GM18907 (cell line): ENCODE data around the gene APOE.
"Not testable (repeated sequence)": the region's sequence is repeated elsewhere in the genome, so short reads cannot be mapped to it uniquely, and the experiment has no call there.

Experiments used
- ATAC-seq: cut with Tn5 transposase; IDR thresholded peaks from one replicate; pipeline ENCODE4 v1.9.1; 2021; ENCODE audit warnings: mild to moderate bottlenecking, moderate library complexity; ENCODE audit not compliant: unreplicated experiment

Gene APOE

DNA sequence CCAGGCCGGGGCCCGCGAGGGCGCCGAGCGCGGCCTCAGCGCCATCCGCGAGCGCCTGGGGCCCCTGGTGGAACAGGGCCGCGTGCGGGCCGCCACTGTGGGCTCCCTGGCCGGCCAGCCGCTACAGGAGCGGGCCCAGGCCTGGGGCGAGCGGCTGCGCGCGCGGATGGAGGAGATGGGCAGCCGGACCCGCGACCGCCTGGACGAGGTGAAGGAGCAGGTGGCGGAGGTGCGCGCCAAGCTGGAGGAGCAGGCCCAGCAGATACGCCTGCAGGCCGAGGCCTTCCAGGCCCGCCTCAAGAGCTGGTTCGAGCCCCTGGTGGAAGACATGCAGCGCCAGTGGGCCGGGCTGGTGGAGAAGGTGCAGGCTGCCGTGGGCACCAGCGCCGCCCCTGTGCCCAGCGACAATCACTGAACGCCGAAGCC, 3.3 kb downstream of the APOE start:
- ATAC-seq = no peak

DNA sequence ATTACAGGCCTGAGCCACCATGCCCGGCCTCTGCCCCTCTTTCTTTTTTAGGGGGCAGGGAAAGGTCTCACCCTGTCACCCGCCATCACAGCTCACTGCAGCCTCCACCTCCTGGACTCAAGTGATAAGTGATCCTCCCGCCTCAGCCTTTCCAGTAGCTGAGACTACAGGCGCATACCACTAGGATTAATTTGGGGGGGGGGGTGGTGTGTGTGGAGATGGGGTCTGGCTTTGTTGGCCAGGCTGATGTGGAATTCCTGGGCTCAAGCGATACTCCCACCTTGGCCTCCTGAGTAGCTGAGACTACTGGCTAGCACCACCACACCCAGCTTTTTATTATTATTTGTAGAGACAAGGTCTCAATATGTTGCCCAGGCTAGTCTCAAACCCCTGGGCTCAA, 4.2 kb downstream of the APOE start:
- no peak for ATAC-seq

DNA sequence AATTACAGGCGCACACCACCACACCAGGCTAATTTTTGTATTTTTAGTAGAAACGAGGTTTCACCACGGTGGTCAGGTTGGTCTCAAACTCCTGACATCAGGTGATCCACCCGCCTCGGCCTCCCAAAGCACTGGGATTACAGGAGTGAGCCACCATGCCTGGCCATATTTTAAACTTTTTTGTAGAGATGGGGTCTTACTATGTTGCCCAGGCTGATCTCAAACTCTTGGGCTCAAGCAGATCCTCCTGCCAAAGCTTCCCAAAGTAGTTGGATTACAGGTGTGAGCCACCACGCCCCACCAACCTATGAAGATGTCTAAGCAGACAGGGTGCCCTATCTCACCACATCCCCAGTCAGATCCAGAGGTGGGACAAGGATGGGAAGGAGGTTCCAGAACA, 6.3 kb downstream of the APOE start:
- ATAC-seq = not testable (repeated sequence)

DNA sequence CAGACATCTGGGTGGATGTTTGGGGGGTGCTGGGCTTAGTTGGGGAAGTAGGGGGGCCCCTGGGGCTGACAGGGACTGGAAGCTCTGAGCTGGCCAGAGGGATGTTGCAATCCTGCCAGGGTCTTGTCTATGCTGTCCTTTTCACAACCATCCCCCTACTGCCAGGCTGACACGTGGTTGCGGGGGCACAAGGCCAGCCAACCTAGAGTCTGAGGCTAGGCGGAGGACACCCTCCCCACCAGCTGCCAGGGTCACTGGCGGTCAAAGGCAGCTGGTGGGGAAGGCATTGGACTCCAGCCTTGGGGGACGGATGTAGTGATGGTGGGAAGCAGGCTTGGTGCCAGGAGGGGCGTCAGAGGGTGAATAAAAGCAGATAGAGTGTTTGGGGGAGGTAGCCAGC, 7.3 kb downstream of the APOE start:
- ATAC-seq = no peak

DNA sequence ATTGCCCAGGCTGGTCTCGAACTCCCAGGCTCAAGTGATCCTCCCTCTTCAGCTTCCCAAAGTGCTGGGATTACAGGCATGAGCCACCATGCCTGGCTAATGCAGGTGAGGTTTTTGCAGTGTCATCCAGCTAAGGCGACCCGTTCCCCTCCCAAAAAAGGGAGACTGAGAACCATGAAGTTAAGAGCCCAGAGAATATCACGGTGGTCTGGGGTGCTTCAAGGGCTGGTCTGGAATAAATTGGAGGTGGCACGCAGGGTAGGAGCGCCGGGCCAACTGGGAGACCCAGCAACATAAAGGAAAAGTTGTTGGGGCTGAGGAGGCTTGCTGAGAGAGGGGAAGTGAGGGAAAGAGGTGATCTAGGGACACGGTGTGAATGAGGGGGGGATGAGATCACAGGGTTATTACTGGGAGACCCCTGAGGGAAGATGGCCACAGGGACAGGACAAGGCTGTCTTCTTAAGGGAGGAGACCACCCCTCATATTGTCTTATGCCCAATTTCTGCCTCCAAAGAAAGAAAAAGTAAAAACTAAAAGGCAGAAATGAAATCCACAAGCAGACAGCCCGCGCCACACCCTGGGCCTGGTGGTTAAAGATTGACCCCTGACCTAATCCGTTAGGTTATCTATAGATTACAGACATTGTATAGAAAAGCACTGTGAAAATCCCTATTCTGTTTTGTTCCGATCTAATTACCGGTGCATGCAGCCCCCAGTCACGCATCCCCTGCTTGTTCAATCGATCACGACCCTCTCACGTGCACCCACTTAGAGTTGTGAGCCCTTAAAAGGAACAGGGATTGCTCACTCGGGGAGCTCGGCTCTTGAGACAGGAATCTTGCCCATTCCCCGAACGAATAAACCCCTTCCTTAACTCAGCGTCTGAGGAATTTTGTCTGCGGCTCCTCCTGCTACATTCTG, 8.2 kb downstream of the APOE start:
- ATAC-seq = not testable (repeated sequence)

DNA sequence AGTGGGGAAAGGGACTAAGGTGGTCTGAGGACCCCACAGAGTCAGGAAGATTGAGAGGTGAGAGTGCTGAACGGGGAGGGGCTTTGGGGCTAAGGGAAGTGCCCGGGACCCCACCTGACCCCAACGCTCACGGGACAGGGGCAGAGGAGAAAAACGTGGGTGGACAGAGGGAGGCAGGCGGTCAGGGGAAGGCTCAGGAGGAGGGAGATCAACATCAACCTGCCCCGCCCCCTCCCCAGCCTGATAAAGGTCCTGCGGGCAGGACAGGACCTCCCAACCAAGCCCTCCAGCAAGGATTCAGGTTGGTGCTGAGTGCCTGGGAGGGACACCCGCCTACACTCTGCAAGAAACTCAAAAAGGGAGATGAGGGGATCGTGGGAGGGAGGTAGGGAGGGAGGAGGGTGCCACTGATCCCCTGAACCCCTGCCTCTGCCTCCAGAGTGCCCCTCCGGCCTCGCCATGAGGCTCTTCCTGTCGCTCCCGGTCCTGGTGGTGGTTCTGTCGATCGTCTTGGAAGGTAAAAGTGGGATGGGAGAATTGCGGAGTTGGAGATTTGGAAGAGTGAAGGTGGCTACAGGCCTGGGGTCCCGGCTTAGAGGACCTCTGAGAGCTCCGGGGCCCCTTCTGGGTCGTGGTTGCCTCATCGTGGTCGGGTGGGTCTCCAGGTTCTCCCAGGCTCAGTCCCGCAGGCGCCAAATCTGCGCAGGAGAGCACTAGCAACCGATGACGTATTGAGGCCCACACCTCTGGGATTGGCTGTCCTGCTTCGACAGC, 9.0 kb downstream of the APOE start, which contains the start of gene APOC1:
Gene APOC1 (plus strand): TSS at position 176 of the 774 bp plus-strand sequence. CDS start 284 bp downstream, at position 460.
- peak; percentile 86 for ATAC-seq

DNA sequence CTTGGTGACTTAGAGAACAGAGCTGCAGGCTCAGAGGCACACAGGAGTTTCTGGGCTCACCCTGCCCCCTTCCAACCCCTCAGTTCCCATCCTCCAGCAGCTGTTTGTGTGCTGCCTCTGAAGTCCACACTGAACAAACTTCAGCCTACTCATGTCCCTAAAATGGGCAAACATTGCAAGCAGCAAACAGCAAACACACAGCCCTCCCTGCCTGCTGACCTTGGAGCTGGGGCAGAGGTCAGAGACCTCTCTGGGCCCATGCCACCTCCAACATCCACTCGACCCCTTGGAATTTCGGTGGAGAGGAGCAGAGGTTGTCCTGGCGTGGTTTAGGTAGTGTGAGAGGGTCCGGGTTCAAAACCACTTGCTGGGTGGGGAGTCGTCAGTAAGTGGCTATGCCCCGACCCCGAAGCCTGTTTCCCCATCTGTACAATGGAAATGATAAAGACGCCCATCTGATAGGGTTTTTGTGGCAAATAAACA, 18.7 kb downstream of the APOE start:
- ATAC-seq = no peak

DNA sequence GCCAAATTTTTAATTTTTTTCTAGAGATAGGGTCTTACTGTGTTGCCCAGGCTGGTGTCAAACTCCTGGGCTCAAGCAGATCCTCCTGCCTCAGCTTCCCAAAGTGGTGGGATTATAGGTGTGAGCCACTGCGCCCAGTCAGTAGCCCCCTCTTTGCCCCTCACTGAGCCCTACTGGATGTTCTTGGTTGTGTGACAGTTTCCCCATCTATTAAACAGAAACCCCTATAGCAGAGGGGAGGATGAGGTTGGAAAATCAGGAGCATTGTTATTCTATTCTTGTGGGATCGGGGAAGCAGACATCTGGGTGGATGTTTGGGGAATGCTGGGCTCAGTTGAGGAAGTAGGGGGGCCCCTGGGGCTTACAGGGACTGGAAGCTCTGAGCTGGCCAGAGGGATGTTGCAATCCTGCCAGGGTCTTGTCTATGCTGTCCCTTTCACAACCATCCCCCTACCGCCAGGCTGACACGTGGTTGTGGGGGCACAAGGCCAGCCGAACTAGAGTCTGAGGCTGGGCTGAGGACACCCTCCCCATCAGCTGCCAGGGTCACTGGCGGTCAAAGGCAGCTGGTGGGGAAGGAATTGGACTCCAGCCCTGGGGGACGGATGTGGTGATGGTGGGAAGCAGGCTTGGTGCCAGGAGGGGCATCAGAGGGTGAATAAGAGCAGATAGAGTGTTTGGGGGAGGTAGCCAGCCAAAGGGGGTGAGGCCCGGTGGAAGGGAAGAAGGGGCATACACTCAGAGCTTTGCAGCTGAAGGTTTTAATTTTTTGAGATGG, 19.7 kb downstream of the APOE start:
- ATAC-seq = no peak

DNA sequence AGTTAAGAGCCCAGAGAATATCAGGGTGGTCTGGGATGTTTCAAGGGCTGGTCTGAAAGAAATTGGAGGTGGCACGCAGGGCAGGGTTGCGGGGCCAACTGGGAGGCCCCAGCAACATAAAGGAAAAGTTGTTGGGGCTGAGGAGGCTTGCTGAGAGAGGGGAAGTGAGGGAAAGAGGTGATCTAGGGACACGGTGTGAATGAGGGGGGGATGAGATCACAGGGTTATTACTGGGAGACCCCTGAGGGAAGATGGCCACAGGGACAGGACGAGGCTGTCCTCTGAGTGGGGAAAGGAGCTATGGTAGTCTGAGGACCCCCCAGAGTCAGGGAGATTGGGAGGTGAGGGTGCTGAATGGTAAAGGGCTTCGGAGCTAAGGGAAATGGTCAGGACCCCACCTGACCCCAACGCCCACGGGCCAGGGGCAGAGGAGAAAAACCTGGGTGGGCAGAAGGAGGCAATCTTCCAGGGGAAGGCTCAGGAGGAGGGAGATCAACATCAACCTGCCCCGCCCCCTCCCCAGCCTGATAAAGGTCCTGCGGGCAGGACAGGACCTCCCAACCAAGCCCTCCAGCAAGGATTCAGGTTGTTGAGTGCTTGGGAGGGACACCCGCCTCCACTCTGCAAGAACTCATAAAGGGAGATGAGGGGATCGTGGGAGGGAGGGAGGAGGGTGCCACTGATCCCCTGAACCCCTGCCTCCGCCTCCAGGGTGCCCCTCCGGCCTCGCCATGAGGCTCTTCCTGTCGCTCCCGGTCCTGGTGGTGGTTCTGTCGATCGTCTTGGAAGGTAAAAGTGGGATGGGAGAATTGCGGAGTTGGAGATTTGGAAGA, 20.9 kb downstream of the APOE start:
- ATAC-seq = not testable (repeated sequence)

DNA sequence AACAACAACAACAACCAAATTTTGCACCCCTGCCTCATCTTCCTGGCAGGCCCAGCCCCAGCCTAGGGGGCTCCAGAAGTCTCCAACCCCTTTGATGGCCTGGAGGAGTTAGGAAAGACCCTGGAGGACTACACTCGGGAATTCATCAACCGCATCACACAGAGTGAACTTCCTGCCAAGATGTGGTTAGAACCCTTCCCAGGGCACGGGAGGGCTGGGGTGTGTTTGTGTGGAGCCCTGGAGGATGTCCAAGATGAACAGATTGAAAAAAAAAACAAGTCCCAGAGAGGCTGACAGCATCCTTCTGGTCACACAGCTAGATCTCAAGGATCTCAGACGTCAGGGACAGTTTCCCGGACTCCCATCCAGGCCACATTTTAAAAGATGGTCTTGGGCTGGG, 22.1 kb downstream of the APOE start:
- no peak for ATAC-seq

DNA sequence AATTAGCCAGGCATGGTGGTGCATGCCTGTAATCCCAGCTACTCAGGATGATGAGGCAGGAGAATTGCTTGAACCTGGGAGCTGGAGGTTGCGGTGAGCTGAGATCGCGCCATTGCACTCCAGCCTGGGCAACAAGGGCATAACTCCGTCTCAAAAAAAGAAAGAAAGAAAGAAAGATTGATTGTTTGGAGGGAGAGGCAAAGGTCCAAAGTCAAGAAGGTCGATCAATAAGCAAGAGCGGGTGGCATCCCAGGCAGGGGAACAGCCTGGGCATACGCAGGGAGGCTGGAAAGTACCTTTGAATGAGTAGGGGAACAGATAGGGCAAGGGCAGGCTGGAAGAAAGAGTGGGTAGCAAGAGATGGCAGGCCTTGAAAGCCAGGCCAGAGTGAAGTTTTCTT, 24.5 kb downstream of the APOE start:
- no peak for ATAC-seq

DNA sequence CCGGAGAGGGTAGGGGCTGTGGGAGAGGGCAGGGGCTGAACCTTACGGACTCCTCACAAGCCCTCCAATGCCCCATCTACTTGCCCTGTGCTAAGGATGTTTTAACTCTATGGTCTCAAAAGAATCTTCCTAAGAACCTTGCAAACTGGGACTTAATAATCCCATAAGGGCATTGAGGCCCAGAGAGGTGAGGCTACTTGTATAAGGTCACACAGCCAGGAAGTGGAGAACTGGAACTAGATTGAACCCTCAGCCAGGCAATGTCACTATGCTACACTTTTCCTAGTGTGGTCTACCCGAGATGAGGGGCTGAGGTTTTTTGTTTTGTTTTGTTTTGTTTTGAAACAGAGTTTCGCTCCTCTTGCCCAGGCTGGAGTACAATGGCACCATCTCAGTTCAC, 25.9 kb downstream of the APOE start:
- no peak for ATAC-seq

DNA sequence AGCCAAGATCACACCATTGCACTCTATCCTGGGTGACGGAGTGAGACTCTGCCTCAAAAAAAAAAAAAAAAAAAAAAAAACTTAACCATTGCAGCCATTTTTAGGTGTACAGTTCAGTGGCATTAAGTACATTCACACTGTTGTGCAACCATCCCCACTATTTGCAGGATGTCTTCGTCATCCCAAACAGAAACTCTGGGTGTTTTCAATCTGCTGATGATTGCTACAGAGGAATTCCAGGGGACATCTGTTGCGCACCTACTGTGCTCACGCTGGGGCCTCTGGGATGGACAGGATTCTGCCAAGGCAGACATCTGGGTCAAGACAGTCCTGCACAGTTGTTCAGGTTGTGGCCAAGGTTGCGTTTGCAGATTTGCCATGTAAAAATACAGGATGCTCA, 34.1 kb downstream of the APOE start:
- no peak for ATAC-seq

DNA sequence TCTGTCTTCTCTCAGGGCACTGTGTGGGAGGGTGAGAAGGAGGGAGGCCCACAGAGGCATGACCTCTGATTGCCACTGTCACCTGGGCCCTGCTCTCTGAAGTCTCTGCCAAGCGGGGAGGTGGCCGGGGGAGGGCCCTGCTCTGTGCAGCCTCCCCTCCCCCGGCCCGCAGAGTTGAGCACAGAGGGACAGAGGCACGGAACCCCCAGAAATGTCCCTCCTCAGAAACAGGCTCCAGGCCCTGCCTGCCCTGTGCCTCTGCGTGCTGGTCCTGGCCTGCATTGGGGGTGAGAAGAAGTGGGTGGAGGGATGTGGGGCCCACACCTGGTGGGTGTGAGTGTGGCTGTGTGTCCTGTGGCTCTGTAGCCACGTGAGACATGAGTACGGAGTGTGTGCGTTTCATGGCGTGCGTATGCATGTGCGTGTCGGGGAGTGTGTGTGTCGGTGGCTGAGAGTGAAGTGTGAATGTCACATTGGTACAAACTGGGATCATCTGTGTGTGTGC, 36.5 kb downstream of the APOE start, which contains the start of gene APOC4:
Gene APOC4 (plus strand): TSS at position 171 of the 505 bp plus-strand sequence. CDS start 41 bp downstream, at position 212.
- no peak for ATAC-seq

DNA sequence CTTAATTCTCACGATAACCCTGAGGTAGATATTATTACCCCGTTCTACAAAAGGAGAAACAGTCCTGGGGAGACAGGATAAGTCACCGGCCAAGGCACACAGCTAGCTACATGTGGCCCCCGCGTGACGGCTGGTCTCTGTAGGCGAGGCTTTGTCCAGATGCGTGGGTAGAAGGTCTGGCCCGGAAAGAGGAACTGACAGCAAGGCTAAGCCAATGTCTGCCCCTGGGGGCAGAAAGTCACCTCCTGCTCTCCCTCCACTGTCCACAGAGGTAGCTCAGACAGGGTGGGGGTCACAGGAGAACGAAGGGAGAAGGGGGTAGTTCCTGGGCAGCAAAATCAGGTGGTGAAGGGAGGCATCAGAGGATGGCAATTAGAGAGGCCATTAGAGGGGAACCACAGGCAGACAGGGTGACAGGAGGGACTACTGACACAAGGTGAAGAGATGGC, 38.2 kb downstream of the APOE start:
- no peak for ATAC-seq

DNA sequence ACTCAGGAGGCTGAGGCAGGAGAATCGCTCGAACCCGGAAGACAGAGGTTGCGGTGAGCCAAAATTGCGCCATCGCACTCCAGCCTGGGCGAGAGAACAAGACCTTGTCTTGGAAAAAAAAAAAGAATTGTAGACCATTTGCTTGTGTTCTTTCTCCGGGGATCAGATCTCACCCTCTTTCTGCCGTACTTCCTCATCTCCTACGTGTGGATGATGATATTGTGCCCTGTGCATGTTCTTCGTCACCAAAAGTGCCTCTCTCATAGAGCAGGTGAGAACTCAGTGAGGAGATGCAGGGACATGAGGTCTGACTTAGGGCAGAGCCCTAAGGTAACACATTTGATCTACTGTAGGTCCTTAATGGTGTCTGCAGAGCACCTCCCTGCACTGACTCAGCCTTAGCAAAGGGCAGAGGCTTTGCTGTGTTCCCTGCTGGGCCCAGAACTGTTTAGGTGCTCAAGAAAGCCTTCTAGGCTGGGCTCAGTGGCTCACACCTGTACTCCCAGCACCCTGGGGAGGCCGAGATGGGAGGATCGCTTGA, 41.5 kb downstream of the APOE start:
- ATAC-seq = no peak

DNA sequence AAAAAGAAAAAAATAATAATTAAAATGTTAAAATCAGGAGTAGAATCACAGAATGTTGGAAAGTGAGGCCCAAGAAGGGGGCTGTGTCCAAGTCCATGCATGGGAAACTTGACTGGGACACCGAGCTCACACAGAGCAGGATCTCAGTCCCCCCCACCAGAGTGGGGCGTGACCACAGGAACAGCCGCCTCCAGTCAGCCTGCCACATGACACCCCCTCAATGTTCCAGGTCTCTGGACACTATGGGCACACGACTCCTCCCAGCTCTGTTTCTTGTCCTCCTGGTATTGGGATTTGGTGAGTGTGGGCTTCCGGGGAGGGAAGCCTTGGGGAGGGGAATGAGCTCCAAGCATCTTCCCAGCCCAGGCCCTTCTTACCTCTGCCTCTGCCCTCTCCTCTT, 42.6 kb downstream of the APOE start:
- ATAC-seq = no peak

DNA sequence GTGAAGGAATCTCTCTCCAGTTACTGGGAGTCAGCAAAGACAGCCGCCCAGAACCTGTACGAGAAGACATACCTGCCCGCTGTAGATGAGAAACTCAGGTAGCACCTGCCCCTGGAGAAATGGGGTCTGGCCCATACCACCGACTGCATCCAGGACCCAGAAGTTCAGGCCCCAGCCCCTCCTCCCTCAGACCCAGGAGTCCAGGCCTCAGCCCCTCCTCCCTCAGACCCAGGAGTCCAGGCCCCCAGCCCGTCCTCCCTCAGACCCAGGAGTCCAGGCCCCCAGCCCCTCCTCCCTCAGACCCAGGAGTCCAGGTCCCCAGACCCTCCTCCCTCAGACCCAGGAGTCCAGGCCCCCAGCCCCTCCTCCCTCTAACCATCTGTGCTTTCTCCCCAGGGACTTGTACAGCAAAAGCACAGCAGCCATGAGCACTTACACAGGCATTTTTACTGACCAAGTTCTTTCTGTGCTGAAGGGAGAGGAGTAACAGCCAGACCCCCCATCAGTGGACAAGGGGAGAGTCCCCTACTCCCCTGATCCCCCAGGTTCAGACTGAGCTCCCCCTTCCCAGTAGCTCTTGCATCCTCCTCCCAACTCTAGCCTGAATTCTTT, 43.3 kb downstream of the APOE start:
- ATAC-seq = no peak

DNA sequence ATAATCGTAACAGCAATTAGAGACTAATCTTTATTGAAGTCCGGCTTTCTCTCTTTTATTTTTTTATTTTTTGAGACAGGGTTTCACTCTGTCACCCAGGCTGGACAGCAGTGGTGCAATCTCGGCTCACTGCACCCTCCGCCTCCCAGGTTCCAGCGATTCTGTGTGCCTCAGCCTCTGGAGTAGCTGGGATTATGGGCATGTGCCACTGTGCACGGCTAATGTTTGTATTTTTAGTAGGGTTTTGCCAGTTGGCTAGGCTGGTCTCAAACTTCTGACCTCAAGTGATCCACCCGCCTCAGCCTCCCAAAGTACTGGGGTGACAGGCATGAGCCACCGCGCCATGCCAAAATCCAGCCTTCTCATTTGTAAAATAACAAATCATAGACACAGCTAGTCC, 44.0 kb downstream of the APOE start:
- no peak for ATAC-seq
